GM12873 (cell line): ENCODE results near the gene CENPX.

Experiments
- TF ChIP-seq, protein P1 (sequence below): IDR thresholded peaks from 2 replicates; pipeline ENCODE4 v1.5.1; 2012; ENCODE audit warnings: low read depth, mild to moderate bottlenecking, moderate library complexity, low read length, control low read depth; ENCODE audit not compliant: insufficient read depth; ENCODE audit errors: missing control alignments

The CENPX gene

DNA sequence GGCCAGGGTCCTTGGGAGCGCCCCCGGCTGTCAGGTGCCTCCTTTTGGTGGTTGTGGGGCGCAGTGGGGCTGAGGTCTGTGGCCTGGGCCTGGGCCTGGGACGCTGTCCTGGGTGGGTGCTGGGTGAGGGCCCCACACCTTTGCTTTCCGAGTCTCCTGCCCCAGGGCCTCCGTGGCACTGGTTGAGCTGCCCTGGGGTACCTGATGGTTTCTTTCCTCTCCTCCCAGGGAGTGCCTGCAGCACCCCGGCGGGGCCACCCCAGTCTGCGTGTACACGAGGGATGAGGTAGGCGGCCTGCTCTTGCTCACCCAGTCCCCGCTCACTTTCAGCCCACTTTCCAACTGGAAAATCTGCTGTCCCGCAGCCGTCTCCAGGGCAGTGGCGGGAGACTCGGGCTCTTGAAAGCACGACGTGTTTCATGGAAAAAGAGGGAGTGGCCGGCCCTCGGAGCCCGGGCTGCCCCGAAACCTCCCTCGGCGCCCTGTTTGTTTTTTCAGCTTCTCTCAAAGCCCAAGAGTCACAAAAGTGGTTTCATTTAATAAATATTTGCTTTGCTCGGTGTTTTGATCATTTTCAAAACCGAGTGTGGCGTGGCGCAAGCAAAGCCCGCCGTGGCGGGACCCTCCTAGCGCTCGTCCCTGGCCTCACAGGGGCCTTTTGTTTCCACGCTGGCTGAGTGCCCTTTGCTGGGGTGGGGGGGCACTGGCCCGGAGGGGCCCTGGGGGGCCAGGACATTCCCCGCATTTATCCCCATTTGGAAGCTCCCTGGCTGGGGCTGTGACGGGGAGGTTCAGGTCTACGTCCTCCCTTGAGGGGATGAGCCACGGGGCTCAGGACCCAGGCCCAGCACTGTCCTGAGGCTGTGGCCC lies 27.9 kb downstream of the CENPX start:
- TF ChIP-seq, protein P1, sequence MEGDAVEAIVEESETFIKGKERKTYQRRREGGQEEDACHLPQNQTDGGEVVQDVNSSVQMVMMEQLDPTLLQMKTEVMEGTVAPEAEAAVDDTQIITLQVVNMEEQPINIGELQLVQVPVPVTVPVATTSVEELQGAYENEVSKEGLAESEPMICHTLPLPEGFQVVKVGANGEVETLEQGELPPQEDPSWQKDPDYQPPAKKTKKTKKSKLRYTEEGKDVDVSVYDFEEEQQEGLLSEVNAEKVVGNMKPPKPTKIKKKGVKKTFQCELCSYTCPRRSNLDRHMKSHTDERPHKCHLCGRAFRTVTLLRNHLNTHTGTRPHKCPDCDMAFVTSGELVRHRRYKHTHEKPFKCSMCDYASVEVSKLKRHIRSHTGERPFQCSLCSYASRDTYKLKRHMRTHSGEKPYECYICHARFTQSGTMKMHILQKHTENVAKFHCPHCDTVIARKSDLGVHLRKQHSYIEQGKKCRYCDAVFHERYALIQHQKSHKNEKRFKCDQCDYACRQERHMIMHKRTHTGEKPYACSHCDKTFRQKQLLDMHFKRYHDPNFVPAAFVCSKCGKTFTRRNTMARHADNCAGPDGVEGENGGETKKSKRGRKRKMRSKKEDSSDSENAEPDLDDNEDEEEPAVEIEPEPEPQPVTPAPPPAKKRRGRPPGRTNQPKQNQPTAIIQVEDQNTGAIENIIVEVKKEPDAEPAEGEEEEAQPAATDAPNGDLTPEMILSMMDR, result no peak

DNA sequence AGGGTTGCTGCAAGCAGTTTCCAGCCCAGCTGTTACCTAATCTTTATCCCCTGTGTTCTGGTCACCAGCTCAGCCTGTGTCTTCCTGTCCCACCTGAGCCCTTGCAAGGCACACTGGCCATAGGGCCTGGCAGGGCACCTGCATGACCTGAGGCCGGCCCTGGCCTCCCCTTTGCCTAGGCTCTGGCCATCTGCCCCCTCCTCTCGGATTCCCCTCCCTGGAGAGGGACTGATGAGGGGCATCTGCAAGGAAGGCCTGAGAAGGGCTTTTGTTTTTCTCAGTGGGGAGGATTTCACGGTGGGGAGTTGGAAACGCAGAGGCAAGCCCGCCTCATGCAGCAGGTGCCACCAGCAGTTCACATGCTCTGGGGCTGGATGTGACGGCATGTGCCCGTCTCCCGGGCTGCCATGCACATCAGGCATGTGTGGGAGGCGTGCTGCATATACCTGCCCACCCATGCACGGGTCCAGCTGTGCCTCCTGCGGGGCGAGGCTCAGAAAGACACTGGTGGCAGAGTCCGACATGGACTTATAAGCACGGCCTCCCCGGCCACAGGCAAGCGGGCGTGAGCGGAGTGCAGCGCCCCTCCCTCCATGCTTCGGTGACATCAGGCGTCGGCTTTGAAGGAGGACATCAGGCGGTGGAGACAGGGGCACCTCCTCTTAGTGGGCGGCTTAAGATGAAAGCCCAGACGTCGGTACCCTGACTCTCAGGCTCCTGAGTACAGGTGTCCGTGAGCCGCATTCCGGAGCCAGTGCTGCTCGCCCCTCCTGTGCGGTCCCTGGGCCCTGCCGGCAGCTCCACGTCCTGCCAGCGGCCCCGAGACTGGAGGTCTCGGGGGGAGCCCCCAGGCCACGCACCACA lies 28.7 kb downstream of the CENPX start:
- TF ChIP-seq, protein P1, result no peak

GRCh38 chr17:81992306-81993102 lies 30.2 kb downstream of the CENPX start:
- TF ChIP-seq, protein P1, result no peak

GRCh38 chr17:81991684-81992305 lies 30.9 kb downstream of the CENPX start:
- TF ChIP-seq, protein P1, result no peak

DNA sequence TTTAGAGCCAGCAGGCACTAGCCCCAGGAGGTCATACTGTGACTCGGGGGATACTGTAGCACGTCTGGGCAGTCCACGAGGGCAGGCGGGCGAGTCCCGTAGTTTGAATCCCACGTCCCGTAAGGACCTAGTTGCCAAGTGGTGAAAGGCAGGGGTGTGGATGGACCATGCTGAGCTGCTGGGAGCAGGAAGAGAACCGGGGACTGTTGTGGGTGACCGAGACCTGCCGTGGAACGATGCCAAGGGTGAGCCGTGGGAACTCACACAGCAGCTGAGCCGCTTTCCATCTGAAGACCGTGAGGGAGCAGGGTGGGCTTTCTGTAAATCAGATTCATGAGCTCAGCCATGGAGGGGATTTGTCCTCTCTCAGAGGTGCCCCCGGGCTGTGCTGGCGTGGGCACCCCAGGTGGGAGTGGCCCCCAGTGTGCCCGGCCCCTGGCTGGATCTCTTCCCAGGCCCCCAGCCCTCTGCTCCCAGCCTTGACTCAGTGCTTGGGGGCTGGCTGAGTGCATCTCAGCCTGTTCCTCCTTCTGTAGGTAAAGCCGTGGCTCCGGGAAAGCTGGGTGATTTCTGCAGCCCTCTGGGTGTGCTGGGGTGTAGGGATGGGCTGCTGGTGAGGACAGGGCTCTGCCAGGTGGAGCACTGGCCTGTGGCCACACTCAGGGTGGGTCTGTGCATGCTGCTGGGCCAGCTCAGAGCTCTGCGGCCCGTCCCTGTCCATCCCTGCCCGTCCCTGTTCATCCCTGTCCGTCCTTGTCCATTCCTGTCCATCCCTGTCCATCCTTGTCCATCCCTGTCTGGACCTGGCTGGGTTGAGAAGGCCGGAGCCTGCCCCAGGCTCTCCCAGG lies 31.6 kb downstream of the CENPX start:
- TF ChIP-seq, protein P1, result no peak

- TF ChIP-seq, protein P1, result no peak
These were observed 35.4 kb downstream of the CENPX start for GRCh38 chr17:81987161-81987770.
